Stimulated activated naive CD4-positive, alpha-beta T cell treated with Interleukin-2 at 50 U/mL for 16 hours (primary cell): Measurements from ENCODE around the gene RAB3B.

ENCODE experiments used
- DNase-seq: peaks from one replicate; lab custom pipeline; 2025; lab: John Stamatoyannopoulos, UW

Gene RAB3B

DNA sequence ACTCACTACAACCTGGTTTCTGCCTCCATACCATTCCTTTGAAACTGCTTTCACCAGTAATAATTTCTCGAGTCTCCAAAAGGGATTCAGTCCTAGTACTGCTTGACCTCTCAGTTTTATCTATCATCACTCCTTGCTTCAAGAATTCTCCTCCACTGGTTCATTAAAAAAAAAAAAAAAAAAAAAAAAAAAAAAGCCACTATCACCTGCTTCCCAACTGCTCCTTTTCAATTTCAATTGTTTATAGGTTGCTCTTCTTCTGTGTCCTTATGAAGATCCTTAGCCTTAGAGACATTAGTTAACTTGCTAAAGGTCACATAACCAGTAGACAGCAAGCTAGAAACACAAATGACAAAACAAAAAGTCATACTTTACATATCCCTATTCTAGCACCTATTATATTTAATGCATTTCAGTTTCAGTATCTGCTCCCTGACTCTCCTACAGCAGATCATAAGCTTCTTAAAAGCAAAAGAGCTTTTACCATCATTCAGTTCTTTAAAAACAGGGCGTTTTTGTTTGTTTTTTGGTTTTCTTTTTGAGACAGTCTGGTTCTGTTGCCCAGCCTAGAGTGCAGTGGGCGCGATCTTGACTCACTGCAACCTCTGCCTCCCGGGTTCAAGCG, 119.0 kb downstream of the RAB3B start:
- DNase-seq: no peak

DNA sequence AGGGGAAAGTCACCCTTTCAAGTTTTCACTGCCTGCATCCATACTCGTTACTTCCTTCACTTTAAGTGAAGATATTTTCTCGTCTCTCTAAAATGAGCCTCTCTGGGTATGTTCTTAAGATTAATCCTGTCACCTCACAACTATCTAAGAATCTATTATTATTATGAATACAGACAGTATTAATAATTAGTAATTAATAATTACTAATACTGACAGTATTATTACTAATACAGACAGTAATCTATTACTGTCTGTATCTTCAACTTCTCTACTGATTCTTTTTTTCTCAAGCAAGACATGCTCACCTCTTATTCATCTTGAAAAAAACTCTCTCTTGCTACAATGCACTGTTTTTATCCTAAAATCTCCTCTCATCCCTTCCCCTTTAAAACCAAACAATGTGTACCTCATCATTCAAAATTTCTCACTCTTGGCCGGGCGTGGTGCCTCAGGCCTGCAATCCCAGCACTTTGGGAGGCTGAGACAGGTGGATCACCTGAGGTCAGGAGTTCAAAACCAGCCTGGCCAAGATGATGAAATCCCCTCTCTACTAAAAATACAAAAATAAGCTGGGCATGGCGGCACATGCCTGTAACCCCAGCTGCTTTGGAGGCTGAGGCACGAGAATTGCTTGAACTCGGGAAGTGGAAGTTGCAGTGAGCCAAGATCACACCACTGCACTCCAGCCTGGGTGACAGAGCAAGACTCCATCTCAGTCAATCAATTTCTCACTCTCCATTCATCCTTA, 119.7 kb downstream of the RAB3B start:
- DNase-seq: no peak

DNA sequence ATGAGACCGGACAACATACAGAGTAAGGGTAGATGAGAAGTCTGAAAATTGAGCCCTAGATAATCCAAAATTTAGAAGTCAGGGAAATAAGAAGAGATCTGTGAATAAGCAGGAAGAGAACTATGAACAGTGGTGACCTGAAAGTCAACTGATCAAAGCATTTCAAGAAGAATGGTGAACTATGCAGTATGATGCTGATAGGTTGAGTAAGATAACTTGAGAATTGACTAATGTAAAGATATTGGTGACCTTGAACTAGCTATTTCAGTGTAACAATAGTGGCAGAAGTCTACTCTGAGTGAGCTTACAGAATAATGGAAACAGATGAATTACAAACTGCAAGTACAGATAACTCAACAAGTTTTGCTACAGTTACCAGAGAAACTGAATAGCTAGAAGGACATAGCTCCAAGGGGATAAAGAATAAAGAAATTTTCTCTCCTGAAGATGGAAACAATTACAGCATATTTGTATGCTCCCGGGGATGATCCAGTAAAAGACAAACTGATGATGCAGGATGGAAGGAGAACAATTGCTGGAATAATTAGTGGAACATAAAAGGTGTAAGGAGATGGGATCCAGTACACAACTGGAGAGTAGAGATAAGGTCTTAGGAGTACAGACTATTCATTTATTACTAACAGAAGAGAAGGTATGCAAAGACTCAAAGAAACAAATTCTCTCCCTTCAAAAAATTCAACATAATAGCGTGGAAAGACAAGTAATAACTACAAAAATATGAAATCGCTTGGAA, 122.8 kb downstream of the RAB3B start:
- DNase-seq: no peak

DNA sequence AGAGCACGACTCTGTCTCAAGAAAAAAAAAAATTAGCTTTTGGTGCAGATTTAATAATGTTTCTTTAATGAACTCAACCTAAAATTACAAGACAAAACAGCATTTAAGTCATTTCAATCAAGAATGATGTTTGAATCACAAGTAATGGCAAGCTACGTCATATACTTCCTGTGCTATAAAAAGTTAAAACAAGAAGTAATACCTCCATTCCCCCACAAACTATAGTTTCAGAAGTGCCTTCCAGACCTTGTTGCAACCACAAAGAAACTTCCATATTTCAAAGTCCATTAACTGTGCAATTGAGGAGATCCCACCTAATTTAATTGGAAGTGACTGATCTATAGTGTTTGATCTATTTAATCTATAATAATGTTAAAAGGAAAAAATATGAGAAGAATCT, 127.1 kb downstream of the RAB3B start:
- DNase-seq: no peak

DNA sequence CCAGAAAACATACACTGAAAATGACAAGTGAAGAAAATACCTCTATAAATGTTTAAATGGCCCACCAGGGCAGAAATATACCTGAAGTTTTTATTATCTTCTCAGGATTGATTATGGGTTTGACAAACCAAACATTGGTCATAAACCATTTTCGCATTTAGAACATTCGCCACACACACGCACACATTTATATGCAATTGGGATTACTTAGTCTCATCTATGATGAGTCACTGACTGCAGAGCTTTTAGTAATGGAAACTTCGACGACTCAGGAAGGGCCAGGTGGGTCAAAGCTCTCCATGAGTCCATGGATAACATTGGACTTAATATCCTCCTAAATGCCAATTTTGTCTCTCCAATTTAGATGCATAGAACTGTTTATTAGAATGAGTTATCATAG, 128.8 kb downstream of the RAB3B start:
- no peak for DNase-seq

DNA sequence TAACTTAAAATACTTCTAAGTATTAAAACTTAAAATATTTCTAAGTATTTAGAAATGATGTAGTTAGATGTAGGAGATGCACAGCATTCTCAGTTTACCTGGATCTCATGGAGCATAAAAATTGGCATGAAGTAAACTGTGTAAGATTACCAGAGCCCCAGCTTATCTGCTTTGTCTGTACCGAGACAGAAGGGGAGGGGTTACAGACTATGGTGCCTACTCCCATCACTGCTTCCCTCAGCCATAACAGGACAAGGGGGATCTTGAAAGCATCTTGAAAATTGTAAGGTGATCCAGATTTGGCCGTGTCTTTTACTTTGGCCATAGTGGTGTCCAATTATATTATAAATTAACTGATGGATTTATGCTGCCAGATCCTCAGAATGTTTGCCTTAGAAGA, 130.8 kb downstream of the RAB3B start:
- DNase-seq: no peak

DNA sequence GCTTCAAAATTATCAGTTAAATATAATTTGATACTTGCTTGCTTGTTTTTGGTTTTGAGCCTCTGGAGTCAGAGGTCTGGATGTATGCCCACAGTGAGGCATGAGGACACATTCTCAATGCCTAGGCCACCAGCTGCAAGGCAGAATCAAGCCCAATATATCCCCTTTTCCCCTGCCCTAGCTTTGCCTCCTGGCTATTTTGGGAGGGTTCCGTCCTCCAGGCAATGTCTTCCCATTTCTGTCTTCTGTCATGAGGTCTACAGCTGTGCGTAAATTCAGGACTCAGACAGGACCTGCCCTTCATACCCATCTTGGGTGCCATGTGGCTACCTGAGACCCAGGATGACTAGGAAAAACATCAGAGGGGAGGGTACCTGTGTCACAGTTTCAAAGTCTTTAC, 131.2 kb downstream of the RAB3B start:
- DNase-seq: no peak

DNA sequence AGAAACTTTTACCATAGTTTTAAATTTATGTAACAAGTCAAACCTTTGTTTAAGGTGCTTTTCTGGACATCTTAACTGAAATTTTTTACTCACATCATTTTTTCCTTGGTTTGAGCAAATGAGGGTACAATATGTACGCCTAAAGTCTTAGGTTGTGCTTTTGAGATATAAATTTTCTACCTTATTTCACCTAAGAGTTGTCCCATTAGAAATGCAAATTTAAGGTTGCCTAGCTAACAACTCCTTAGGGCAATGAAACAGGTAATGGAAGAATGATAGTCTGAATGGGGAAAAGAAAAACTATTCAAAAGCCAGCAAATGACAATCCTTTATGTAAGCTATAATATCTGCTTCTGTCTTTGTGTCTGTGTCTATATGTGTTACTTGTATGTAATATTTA, 131.6 kb downstream of the RAB3B start:
- no peak for DNase-seq
